Loucy (cell line): ENCODE data around the gene CHST12.

ENCODE experiments used
- EZH2phosphoT487 ChIP-seq: fragments of 200-600 bp; IDR thresholded peaks from 2 replicates; pipeline ENCODE4 v1.6.1; 2018; ENCODE audit warnings: antibody characterized with exemption, mild to moderate bottlenecking, moderate library complexity, borderline replicate concordance
- TF ChIP-seq, protein P1 (sequence below): fragments of 200-600 bp; sonication (generic); conservative IDR thresholded peaks from 2 replicates; pipeline ENCODE4 v1.5.1; 2014; ENCODE audit warnings: mild to moderate bottlenecking, antibody characterized with exemption, low read length

DNA sequence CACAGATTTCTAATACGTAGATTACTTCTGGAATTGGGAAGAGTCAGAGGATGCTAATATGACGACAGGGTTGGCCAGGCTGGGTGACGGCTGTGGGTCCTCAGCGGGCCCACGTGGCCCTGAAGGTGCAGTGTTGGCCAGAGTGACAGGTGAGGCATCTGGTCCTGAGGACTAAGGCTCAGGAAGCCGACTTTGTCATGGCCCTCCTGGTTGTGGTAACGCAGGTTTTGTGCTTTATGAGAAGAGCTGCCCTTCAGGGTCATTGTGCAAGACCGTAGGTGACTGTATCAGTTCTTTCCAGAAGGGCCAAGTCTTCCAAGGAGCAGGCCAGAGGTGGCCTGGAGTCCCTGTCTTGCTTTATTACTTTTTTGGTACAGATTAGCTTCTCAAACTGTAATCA, 46.2 kb upstream of the CHST12 start:
- TF ChIP-seq, protein P1, sequence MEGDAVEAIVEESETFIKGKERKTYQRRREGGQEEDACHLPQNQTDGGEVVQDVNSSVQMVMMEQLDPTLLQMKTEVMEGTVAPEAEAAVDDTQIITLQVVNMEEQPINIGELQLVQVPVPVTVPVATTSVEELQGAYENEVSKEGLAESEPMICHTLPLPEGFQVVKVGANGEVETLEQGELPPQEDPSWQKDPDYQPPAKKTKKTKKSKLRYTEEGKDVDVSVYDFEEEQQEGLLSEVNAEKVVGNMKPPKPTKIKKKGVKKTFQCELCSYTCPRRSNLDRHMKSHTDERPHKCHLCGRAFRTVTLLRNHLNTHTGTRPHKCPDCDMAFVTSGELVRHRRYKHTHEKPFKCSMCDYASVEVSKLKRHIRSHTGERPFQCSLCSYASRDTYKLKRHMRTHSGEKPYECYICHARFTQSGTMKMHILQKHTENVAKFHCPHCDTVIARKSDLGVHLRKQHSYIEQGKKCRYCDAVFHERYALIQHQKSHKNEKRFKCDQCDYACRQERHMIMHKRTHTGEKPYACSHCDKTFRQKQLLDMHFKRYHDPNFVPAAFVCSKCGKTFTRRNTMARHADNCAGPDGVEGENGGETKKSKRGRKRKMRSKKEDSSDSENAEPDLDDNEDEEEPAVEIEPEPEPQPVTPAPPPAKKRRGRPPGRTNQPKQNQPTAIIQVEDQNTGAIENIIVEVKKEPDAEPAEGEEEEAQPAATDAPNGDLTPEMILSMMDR, result no peak
- TF ChIP-seq EZH2phosphoT487, result no peak
